Measurements from ENCODE around the gene IFNE.

GRCh38 chr9:21521448-21521847 lies 39.3 kb upstream of the IFNE start:
- TF ChIP-seq CTCF (conservative IDR thresholded peaks at IDR 0.05) (no peak), ZFX (IDR thresholded peaks at IDR 0.05) (no peak)
